Hepatocyte (in vitro differentiated cells): Measurements from ENCODE around the gene PERCC1.

Experiments used
- CTCF ChIP-seq: fragments of 200-600 bp; sonication (generic); IDR thresholded peaks from 2 replicates; pipeline ENCODE4 v1.5.1; 2016; ENCODE audit warnings: antibody characterized with exemption, mild to moderate bottlenecking; ENCODE audit not compliant: poor library complexity
- EZH2phosphoT487 ChIP-seq: fragments of 200-600 bp; sonication (generic); IDR thresholded peaks from one replicate; pipeline ENCODE4 v1.6.1; 2018; ENCODE audit warnings: antibody characterized with exemption, mild to moderate bottlenecking, low read depth, moderate library complexity; ENCODE audit not compliant: unreplicated experiment, severe bottlenecking

GRCh38 chr16:1401758-1402154 is 29.1 kb upstream of the PERCC1 start:
- no peak for TF ChIP-seq EZH2phosphoT487
- no peak for TF ChIP-seq CTCF
